Ovary (tissue), 9 donors: ENCODE measurements around the gene KCMF1. TPM values are rescaled to one million over a fixed set of nuclear protein-coding genes. Genes with fewer than 3 reads are reported as not detected.

Experiments used
- DNase-seq, 5 donors: peaks; one replicate each; pipeline ENCODE4 v3.0.0-alpha.2; 2019 to 2020
- H3K27ac ChIP-seq, 2 donors: fragments of 200-600 bp; one replicate each; pipeline versions ENCODE4 v1.5.1 to v1.8.0; 2019 to 2022
- H3K27me3 ChIP-seq: fragments of 200-600 bp; one replicate; pipeline ENCODE4 v1.8.0; 2022
- H3K36me3 ChIP-seq: fragments of 200-600 bp; sonication (generic); one replicate; pipeline ENCODE4 v1.5.1; 2019
- H3K4me1 ChIP-seq: one replicate; pipeline ENCODE4 v1.8.1; 2013; ENCODE audit warnings: mild to moderate bottlenecking, moderate library complexity; ENCODE audit not compliant: insufficient read depth
- H3K4me3 ChIP-seq: fragments of 200-600 bp; sonication (generic); one replicate; pipeline ENCODE4 v1.5.1; 2017
- H3K9me3 ChIP-seq, 2 donors: fragments of 200-600 bp in 1 of 2; sonication (generic) in 1 of 2; one replicate each; pipeline versions ENCODE4 v1.5.1 to v1.8.1; 2013 to 2019; ENCODE audit warnings: mild to moderate bottlenecking in 1 of 2, moderate library complexity in 1 of 2
- CTCF ChIP-seq, 3 donors: fragments of 450-650 bp in 2 of 3; fragments of 200-600 bp in 1 of 3; IDR thresholded peaks; one replicate each; pipeline versions ENCODE4 v1.5.1 to v1.8.0; 2016 to 2022; ENCODE audit warnings: antibody characterized with exemption in 3 of 3, mild to moderate bottlenecking in 1 of 3
- EP300 ChIP-seq: sonication (generic); formaldehyde crosslinking; IDR thresholded peaks from one replicate; pipeline ENCODE4 v1.6.1; 2017; ENCODE audit warnings: antibody characterized with exemption
- POLR2A ChIP-seq: fragments of 450-650 bp; IDR thresholded peaks from one replicate; pipeline ENCODE4 v1.6.1; 2017; ENCODE audit warnings: antibody characterized with exemption, mild to moderate bottlenecking, moderate library complexity
- WGBS, 3 donors: extraction: QIAGEN DNeasy Blood & Tissue Kit in 1 of 3; methylation state at CpG; one replicate each; pipeline versions ENCODE4 v1.1.5 to v1.1.7; 2013 to 2017; 5-methylcytosine and 5-hydroxymethylcytosine counted together
- intact Hi-C, 4 donors: fragments of 100-400 bp; cut with DNase I; formaldehyde crosslinking; loops; one replicate each; pipeline versions ENCODE4 v1.11.0 to v1.15.1; 2022 to 2023
- polyA plus RNA-seq, 2 donors: library from polyadenylated mRNA; stranded (reverse); fragments of 200-250 nt in 1 of 2; fragments of 350-450 nt in 1 of 2; fragmentation: Illumina TruSeq in 1 of 2; extraction: RNeasy Lipid Tissue Mini Kit (QIAGEN cat#74804) in 1 of 2; gene quantifications; one replicate each; pipeline ENCODE4 v1.2.3, GENCODE V29; 2013 to 2014
- total RNA-seq, 7 donors: library from RNA; depleted of rRNA in 2 of 7; stranded (reverse); fragments of >200 nt in 2 of 7; fragmentation: NEBNext Ultra II Directional in 3 of 7; extraction: Animal tissue kit (Norgen Biotek cat#: 25700) in 3 of 7; gene quantifications; one replicate each; pipeline versions ENCODE4 v1.1.0 to v1.2.4, GENCODE V29; 2016 to 2023
- donor health status: DM: no; HTN: no; CAD: no; lungs with moderate emphysema.
- donor health status: DM: no; HTN: no; CAD: no.
- donor health status: Bipolar disorder and iron deficiency.
- donor health status: DM: yes; HTN: yes; CAD: no.
- donor health status: DM: no; HTN: no; CAD: no.
- donor health status: DM: yes; HTN: yes; CAD: no.

Gene KCMF1
- total and polyA plus RNA-seq, 9 donors: 21.9 to 58.7 (median 53.3) TPM

GRCh38 chr2:84947010-84947593 is 23.9 kb upstream of the KCMF1 start:
- DNase-seq: no peak
- H3K36me3 ChIP-seq: no peaks in the 10 kb centered on the region
- intact Hi-C loops: no loop called here
- 85 to 91% (median 85%) methylated on average over 10 of the region's 10 CpGs for WGBS, 3 donors
- no peak overlapping the region for H3K4me3 ChIP-seq
- TF ChIP-seq EP300 (no peak), CTCF (IDR thresholded peaks at IDR 0.05) (no peak), POLR2A (no peak)
- no peak overlapping the region for H3K27ac ChIP-seq
- no peaks in the 10 kb centered on the region for H3K9me3 ChIP-seq
- no peaks in the 10 kb centered on the region for H3K27me3 ChIP-seq
- no peaks in the 10 kb centered on the region for H3K4me1 ChIP-seq

- Histone ChIP-seq H3K36me3 (no peaks in the 10 kb centered on the region), H3K4me1 (no peaks in the 10 kb centered on the region), H3K27ac (no peak overlapping the region), H3K9me3 (no peaks in the 10 kb centered on the region), H3K4me3 (no peak overlapping the region), H3K27me3 (no peaks in the 10 kb centered on the region)
- TF ChIP-seq POLR2A (no peak), CTCF (IDR thresholded peaks at IDR 0.05) (no peak), EP300 (no peak)
- intact Hi-C loops: no loop called here
- DNase-seq: no peak
- WGBS, 3 donors: 79 to 87% (median 79%) methylated on average over 3 of the region's 3 CpGs
Measured at GRCh38 chr2:84953535-84953934, 17.4 kb upstream of the KCMF1 start.

GRCh38 chr2:84954329-84954728 is 16.6 kb upstream of the KCMF1 start:
- H3K27me3 ChIP-seq: no peaks in the 10 kb centered on the region
- no peak overlapping the region for H3K27ac ChIP-seq
- no peaks in the 10 kb centered on the region for H3K36me3 ChIP-seq
- TF ChIP-seq CTCF (IDR thresholded peaks at IDR 0.05): no peak
- no peak for TF ChIP-seq POLR2A
- TF ChIP-seq EP300: no peak
- intact Hi-C loops: no loop called here
- H3K4me1 ChIP-seq: no peaks in the 10 kb centered on the region
- no peak overlapping the region for H3K4me3 ChIP-seq
- 90 to 92% (median 90%) methylated on average over 6 of the region's 6 CpGs for WGBS, 3 donors
- no peaks in the 10 kb centered on the region for H3K9me3 ChIP-seq
- no peak for DNase-seq

- H3K4me1 ChIP-seq: no peaks in the 10 kb centered on the region
- intact Hi-C loops: no loop called here
- WGBS, 3 donors: 91 to 93% (median 93%) methylated on average over 12 of the region's 12 CpGs
- H3K36me3 ChIP-seq: no peaks in the 10 kb centered on the region
- TF ChIP-seq CTCF (IDR thresholded peaks at IDR 0.05) (no peak), POLR2A (no peak), EP300 (no peak)
- no peak overlapping the region for H3K27ac ChIP-seq
- DNase-seq: no peak
- no peak overlapping the region for H3K4me3 ChIP-seq
- no peaks in the 10 kb centered on the region for H3K9me3 ChIP-seq
- no peaks in the 10 kb centered on the region for H3K27me3 ChIP-seq
Measured at GRCh38 chr2:84956334-84957297, 14.3 kb upstream of the KCMF1 start.
